ENCODE data around the gene IL6R. TPM values are rescaled to one million over a fixed set of nuclear protein-coding genes. Genes with fewer than 3 reads are reported as not detected.

IL6R gene
- total and polyA plus RNA-seq, 8 donors = 1.9 to 73.9 (median 21.1) TPM

DNA sequence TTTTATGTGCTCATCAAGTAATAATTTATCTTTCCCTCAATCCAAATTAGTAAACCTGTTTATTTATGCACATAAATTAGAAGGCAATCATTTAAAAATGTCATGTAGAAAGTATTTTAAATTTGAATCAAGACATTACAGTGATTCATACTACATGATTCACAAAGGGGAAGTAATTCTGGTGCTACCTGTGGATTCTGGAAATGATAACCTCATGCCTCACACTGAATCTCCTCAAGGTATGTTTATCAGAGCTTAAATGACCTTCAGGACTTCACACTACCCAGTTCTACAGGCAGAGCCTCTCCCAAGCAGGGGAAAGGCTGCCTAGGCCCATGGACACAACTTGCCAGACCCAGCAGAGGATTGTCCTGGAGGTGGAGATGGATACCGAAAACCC is 71.6 kb downstream of the IL6R start:
- no peak overlapping the region for H3K27ac ChIP-seq
- no peak for DNase-seq
- no peak overlapping the region for H3K4me3 ChIP-seq
- no peaks in the 10 kb centered on the region for H3K9me3 ChIP-seq
- 88 to 100% (median 100%) methylated on average over 1 of the region's 1 CpG for WGBS, 5 donors
- no peaks in the 10 kb centered on the region for H3K36me3 ChIP-seq
- intact Hi-C loops (cut with DNase I; ENCODE audit: low total_unique reads) = no loop called here
- no peaks in the 10 kb centered on the region for H3K27me3 ChIP-seq
- TF ChIP-seq EP300 (IDR thresholded peaks at IDR 0.05) = no peak
- no peak for TF ChIP-seq POLR2A (IDR thresholded peaks at IDR 0.05)
- peaks cover 0 to 33% (median 7%) of the 10 kb centered on the region in 4 donors for H3K4me1 ChIP-seq

DNA sequence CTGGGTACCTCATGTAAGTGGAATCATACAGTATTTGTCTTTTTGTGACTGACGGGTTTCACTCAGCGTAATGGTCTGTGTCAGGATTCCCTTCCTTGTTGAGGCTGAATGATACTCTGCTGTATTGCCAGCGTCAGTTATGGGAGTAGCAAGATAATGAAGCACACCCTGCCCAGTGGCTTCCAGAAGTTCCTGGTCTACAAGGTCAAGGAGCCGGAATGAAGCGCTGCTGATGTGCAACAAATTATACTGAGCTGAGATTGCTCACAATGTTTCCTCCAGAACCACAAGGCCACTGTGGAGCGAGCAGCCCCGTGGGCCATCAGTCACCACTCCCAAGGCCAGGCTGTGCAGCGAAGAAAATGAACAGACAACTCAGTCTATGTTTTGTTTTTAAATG is 72.9 kb downstream of the IL6R start:
- H3K27me3 ChIP-seq = no peaks in the 10 kb centered on the region
- intact Hi-C loops (cut with DNase I; ENCODE audit: low total_unique reads) = no loop called here
- no peak for TF ChIP-seq EP300 (IDR thresholded peaks at IDR 0.05)
- TF ChIP-seq, protein P1, sequence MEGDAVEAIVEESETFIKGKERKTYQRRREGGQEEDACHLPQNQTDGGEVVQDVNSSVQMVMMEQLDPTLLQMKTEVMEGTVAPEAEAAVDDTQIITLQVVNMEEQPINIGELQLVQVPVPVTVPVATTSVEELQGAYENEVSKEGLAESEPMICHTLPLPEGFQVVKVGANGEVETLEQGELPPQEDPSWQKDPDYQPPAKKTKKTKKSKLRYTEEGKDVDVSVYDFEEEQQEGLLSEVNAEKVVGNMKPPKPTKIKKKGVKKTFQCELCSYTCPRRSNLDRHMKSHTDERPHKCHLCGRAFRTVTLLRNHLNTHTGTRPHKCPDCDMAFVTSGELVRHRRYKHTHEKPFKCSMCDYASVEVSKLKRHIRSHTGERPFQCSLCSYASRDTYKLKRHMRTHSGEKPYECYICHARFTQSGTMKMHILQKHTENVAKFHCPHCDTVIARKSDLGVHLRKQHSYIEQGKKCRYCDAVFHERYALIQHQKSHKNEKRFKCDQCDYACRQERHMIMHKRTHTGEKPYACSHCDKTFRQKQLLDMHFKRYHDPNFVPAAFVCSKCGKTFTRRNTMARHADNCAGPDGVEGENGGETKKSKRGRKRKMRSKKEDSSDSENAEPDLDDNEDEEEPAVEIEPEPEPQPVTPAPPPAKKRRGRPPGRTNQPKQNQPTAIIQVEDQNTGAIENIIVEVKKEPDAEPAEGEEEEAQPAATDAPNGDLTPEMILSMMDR (IDR thresholded peaks at IDR 0.05) = no peak
- no peak for TF ChIP-seq POLR2A (IDR thresholded peaks at IDR 0.05)
- TF ChIP-seq POLR2AphosphoS5 (IDR thresholded peaks at IDR 0.05) = no peak
- H3K4me3 ChIP-seq = no peak overlapping the region
- no peak overlapping the region for H3K27ac ChIP-seq
- no peaks in the 10 kb centered on the region for H3K36me3 ChIP-seq
- no peaks in the 10 kb centered on the region for H3K9me3 ChIP-seq
- peaks cover 0 to 33% (median 7%) of the 10 kb centered on the region in 4 donors for H3K4me1 ChIP-seq
- WGBS, 5 donors = 76 to 88% (median 86%) methylated on average over 8 of the region's 8 CpGs
- DNase-seq = no peak

DNA sequence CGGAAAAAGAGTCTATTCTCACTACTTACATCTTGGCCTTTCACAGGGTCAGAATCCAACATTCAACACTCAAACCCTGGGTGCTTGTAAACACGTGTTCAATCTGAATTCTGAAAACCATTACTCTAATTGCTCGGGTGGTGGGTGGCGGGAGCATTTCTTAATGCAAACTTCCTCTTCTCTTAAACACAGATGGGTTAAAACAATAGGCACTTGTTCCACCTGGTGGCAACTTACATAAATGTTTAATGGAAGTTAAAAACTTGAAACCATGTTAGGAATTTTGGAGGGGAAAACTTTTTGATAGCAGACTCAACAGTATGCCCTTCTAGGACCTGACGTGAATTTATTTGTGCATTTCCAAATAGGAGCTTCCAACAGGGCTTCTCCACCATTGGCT is 73.5 kb downstream of the IL6R start:
- peaks cover 0 to 3% (median 0%) of the 10 kb centered on the region in 4 donors for H3K36me3 ChIP-seq
- no peak for TF ChIP-seq POLR2AphosphoS5 (IDR thresholded peaks at IDR 0.05)
- TF ChIP-seq, protein P1 (IDR thresholded peaks at IDR 0.05) = peak in 1 of 7 experiments; percentile 29
- H3K9me3 ChIP-seq = no peaks in the 10 kb centered on the region
- H3K27me3 ChIP-seq = no peaks in the 10 kb centered on the region
- WGBS, 5 donors = 26 to 42% (median 35%) methylated on average over 5 of the region's 5 CpGs
- intact Hi-C loops (cut with DNase I; ENCODE audit: low total_unique reads) = no loop called here
- H3K4me3 ChIP-seq = no peak overlapping the region
- peaks cover 0 to 33% (median 7%) of the 10 kb centered on the region in 4 donors for H3K4me1 ChIP-seq
- H3K27ac ChIP-seq = no peak overlapping the region
- peak in 1 of 2 donors; percentile 62 for DNase-seq

DNA sequence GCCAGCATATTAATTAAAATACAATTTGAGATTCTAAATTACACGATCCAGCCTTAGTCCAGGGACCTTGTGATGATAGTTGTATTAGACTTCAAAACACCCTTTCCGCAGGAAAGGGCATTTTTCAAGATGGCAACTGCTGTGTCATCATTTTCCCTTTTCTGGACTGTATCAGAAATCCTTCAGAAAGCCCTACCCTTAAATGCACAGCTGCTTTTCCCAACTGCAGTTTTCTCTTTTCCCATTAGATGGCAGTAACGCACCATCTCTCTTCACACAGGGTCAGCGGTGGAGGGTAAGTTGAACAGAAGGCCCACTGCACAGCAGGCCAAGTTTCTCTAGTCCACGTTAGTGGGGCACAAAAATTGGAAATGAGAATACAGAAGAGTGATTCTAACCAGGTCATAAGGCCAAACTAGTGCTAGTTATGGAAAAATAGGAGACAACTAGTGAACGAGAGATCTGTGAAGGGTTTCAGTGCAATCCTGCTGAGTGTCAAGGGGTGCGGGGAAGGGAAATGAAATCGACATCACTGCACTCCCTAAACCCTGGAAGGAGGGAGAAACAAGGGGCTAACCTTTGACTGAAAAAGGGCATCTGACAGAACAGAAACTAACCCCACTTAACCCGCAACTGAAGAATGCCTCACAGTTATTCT is 74.8 kb downstream of the IL6R start:
- intact Hi-C loops (cut with DNase I; ENCODE audit: low total_unique reads) = loop anchor here (5.0 to 10.0 kb wide), 2 partner anchors 62 to 395 kb away; partner anchors contain the start of gene KCNN3
- Histone ChIP-seq H3K4me1 (peaks cover 0 to 29% (median 9%) of the 10 kb centered on the region in 4 donors), H3K36me3 (peaks cover 0 to 3% (median 0%) of the 10 kb centered on the region in 4 donors), H3K9me3 (no peaks in the 10 kb centered on the region), H3K4me3 (no peak overlapping the region), H3K27ac (peak overlapping the region in 1 of 5 donors; percentile 25), H3K27me3 (no peaks in the 10 kb centered on the region)
- TF ChIP-seq EP300 (IDR thresholded peaks at IDR 0.05) (no peak), POLR2A (IDR thresholded peaks at IDR 0.05) (no peak), POLR2AphosphoS5 (IDR thresholded peaks at IDR 0.05) (peak in 2 of 3 donors; percentile 43 to 67)
- TF ChIP-seq, protein P1 (IDR thresholded peaks at IDR 0.05) = peak in 6 of 7 experiments; percentile 32 to 97 (median 92)
- 35 to 40% (median 38%) methylated on average over 9 of the region's 9 CpGs for WGBS, 5 donors
- DNase-seq = peak; percentile 61 to 92

DNA sequence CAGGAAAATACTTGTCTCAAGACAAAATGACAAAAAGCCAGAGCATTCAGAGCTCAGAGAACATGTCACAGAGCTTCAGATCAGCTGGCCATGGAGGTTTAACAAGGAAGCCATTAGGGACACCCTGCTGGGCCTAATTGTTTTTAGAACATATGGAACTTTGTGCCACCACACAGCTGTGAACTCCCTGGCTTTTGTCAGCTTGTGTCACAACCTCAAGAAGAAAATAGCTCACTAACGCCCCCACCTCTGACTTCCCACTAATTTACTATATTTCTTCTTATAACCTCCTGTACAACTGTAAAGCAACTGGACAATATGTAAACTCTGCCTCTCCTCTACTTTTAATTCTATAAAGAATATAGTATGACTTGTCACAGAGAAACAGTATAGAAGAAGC is 75.9 kb downstream of the IL6R start:
- Histone ChIP-seq H3K27ac (no peak overlapping the region), H3K36me3 (peaks cover 0 to 3% (median 0%) of the 10 kb centered on the region in 4 donors), H3K27me3 (no peaks in the 10 kb centered on the region), H3K9me3 (no peaks in the 10 kb centered on the region), H3K4me3 (no peak overlapping the region), H3K4me1 (peaks cover 0 to 36% (median 14%) of the 10 kb centered on the region in 4 donors)
- intact Hi-C loops (cut with DNase I; ENCODE audit: low total_unique reads) = loop anchor here (5.0 to 10.0 kb wide), 2 partner anchors 61 to 394 kb away; partner anchors contain the start of gene KCNN3
- TF ChIP-seq EP300 (IDR thresholded peaks at IDR 0.05) = no peak
- DNase-seq = peak in 1 of 2 donors; percentile 14
- WGBS, 5 donors = 55 to 78% (median 70%) methylated on average over 1 of the region's 1 CpG
